GM12891 (cell line): ENCODE results near the gene LRIT1.
A peak's percentile ranks its signal among the peaks of the same experiment; 100 is the strongest.

Experiments
- DNase-seq: peaks from one replicate; pipeline ENCODE4 v3.0.0; 2011; ENCODE audit warnings: low spot score; ENCODE audit not compliant: insufficient read length
- FAIRE-seq: peaks from 2 replicates; lab custom pipeline; 2011; peaks lifted over from hg19 to GRCh38; lab: Jason Lieb, UNC
- PAX5 ChIP-seq: IDR thresholded peaks from 2 replicates; pipeline ENCODE4 v1.6.1; 2011; ENCODE audit warnings: low read length, moderate library complexity, mild to moderate bottlenecking; ENCODE audit not compliant: insufficient read depth, severe bottlenecking
- POLR2A ChIP-seq: IDR thresholded peaks from 2 replicates; pipeline ENCODE4 v1.6.1; 2011; ENCODE audit warnings: low read depth, low read length, control low read depth
- POLR2AphosphoS5 ChIP-seq: IDR thresholded peaks from 2 replicates; pipeline ENCODE4 v1.6.1; 2011; ENCODE audit warnings: low read depth, low read length, control low read depth
- POU2F2 ChIP-seq: IDR thresholded peaks from 2 replicates; pipeline ENCODE4 v1.6.1; 2011; ENCODE audit warnings: low read depth, mild to moderate bottlenecking, control low read depth, low read length, moderate library complexity
- SPI1 ChIP-seq: IDR thresholded peaks from 2 replicates; pipeline ENCODE4 v1.6.1; 2011; ENCODE audit warnings: low read depth, low read length, control low read depth
- TAF1 ChIP-seq: IDR thresholded peaks from 2 replicates; pipeline ENCODE4 v1.6.1; 2011; ENCODE audit warnings: low read depth, low read length, control low read depth

The LRIT1 gene

GRCh38 chr10:84214612-84215235 lies 26.6 kb downstream of the LRIT1 start:
- DNase-seq (peak; percentile 59), FAIRE-seq (peak; percentile 90)
- TF ChIP-seq POU2F2 (no peak), TAF1 (no peak), SPI1 (no peak), PAX5 (no peak), POLR2AphosphoS5 (no peak), POLR2A (no peak)

- TF ChIP-seq POLR2A, result no peak
- TF ChIP-seq PAX5, result no peak
- TF ChIP-seq POU2F2, result no peak
- no peak for TF ChIP-seq POLR2AphosphoS5
- TF ChIP-seq TAF1, result no peak
- TF ChIP-seq SPI1, result no peak
- no peak for DNase-seq
- FAIRE-seq, result no peak
These were observed 27.2 kb downstream of the LRIT1 start for GRCh38 chr10:84214046-84214572.

DNA sequence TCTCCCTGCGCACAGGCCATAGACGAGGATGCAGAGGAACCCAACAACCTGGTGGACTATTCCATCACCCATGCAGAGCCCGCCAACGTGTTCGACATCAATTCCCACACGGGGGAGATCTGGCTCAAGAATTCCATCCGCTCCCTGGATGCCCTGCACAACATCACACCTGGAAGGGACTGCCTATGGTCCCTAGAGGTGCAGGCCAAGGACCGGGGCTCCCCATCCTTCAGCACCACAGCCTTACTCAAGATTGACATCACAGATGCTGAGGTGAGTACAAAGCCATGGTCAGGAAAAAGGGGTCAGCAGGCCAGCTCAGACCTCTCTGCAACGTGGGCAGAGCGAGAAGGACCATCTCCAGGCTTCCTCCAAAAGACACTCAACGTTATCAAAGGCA lies 28.3 kb downstream of the LRIT1 start:
- TF ChIP-seq POU2F2 (no peak), POLR2A (no peak), POLR2AphosphoS5 (no peak), SPI1 (no peak), TAF1 (no peak), PAX5 (no peak)
- DNase-seq, result no peak
- no peak for FAIRE-seq

GRCh38 chr10:84212014-84212413 lies 29.3 kb downstream of the LRIT1 start:
- TF ChIP-seq TAF1 (no peak), POU2F2 (no peak), POLR2A (no peak), PAX5 (no peak), SPI1 (no peak), POLR2AphosphoS5 (no peak)
- FAIRE-seq (no peak), DNase-seq (no peak)

DNA sequence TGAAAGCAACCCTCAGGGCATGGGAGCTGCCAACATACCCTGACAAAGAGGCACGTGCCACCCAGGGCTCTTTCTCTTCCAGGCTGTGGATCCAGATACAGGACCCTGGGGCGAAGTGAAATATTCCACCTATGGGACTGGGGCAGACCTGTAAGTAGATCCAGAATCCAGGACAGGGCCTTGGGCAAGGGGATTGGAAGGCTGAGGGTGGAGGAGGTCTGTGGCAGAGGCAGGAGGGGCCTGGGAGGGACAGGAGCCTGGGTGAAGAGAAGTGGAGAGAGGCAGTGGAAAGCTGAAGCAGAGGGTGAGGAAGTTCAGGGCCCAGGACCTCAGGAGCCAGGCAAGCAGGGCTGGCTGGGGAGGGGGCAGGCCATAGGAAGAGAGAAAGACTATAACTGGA lies 29.8 kb downstream of the LRIT1 start:
- FAIRE-seq, result no peak
- DNase-seq, result no peak
- TF ChIP-seq POU2F2 (no peak), SPI1 (no peak)

DNA sequence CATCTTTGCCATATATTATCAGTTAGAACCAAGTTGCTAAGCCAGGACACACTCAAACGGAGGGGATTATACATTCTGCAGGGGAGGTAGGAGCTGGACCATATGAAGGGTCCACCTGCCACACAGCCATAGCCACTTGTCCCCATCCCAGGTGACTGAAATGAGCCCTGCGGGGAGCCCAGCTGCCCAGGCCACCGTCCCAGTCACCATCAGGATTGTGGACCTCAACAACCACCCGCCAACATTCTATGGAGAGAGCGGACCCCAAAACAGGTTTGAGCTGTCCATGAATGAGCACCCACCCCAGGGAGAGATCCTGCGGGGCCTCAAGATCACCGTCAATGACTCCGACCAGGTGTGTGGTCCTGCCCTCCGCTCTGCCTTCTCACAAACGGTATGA lies 33.3 kb downstream of the LRIT1 start:
- TF ChIP-seq TAF1 (no peak), POU2F2 (no peak), POLR2A (no peak), POLR2AphosphoS5 (no peak), PAX5 (no peak), SPI1 (no peak)
- no peak for DNase-seq
- FAIRE-seq, result no peak

DNA sequence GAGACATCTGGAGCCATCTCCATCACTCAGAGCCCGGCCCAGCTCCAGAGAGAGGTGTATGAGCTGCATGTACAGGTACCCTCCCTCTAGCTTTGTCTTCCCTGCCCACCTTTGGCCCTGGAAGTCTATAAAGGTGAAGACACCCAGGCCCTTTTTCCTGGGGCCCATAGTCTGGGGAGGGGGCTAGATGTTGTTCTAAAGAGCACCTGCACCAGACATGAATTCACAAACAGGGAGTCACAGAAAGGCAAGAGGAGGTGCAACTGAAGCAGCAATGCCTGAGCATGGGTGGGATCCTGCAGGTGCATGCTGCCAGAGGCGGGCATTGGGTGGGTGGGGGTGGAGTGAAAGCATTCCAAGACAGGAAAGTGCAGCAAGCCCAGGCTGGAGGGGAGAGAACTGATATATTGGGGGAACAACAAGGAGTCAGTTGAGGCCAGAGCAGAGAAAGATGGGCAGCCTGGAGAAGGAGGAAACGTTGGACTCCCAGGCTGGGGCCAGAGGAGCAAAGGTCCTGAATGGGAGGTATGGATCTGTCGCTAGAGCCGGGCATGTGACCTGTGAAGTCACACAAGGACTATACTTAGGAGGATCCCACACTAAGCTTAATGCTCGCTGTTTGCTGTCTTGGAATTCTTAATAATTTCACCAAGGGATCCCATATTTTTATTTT lies 35.4 kb downstream of the LRIT1 start:
- FAIRE-seq, result no peak
- TF ChIP-seq PAX5 (no peak), POU2F2 (no peak), POLR2A (no peak), TAF1 (no peak), POLR2AphosphoS5 (no peak), SPI1 (no peak)

DNA sequence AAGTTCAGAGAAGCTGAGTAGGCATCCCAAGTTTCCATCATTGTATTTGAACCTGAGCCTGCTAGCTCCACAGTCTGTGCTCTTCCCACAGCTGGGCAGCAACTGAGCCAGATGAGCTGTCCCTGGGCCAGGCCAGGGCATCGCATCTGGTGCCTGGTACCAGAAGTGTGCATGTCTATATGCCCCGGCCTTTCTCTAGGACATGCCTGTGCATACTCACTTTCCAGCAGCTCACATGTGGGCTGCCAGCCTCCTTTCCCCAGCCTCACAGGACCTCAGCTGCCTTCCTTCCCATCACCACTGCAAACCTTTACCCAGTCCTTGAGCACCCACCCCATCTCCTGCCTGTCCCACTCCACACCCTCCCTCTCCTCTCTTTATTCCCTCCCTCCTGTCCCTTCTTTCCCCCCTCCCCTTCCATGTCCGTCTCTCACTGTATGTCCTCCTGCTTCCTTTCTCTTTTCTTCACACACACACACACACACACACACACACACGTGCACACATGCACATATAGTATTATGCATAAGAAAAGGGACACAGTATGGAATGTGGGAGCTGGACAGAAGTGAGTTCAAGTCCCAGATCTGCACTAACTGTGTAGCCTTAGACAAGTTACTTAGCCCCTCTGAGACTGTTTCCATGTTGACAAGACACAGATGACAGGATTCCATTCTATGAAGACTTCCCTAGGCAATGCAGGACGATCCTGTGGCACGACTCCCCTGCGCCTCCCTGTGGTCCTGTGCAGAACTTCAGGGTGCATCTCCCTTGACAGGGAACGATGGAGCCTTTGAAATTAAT lies 36.1 kb downstream of the LRIT1 start:
- DNase-seq, result peak; percentile 55
- TF ChIP-seq PAX5 (no peak), SPI1 (0 out of 2 replicates have a peak, but pooled peaks have one; percentile 21)

More for the DNA sequence above, 35.4 kb downstream of the LRIT1 start:
- DNase-seq, result no peak

GRCh38 chr10:84204610-84205009 lies 36.7 kb downstream of the LRIT1 start:
- no peak for FAIRE-seq

More for the DNA sequence above, 36.1 kb downstream of the LRIT1 start:
- peak; percentile 62 for FAIRE-seq

More at GRCh38 chr10:84204610-84205009, 36.7 kb downstream of the LRIT1 start:
- no peak for DNase-seq
- TF ChIP-seq SPI1, result no peak
- TF ChIP-seq POLR2A, result no peak
- TF ChIP-seq PAX5, result no peak
- no peak for TF ChIP-seq POU2F2
- TF ChIP-seq TAF1, result no peak
- no peak for TF ChIP-seq POLR2AphosphoS5
